ENCODE results near the gene CDH23.

Gene CDH23

GRCh38 chr10:71584461-71584860 lies 187.7 kb downstream of the CDH23 start:
- no peak for TF ChIP-seq CTCF (IDR thresholded peaks at IDR 0.05; ENCODE audit: low read depth, low read length, missing control alignments)
- H3K4me3 ChIP-seq (ENCODE audit: low read depth, low read length) = no peak overlapping the region
- in situ Hi-C loops (cut with HindIII; ENCODE audit: low sequenced_read_pairs) = loop anchor here (25.0 kb wide), 1 partner anchor 197 kb away; the partner anchor contains the start of gene CDH23
- DNase-seq (ENCODE audit: low read depth) = peak; percentile 52

- DNase-seq (ENCODE audit: low read depth) = peak; percentile 11
- H3K4me3 ChIP-seq (ENCODE audit: low read depth, low read length) = no peak overlapping the region
- in situ Hi-C loops (cut with HindIII; ENCODE audit: low sequenced_read_pairs) = loop anchor here (25.0 kb wide), 1 partner anchor 198 kb away; the partner anchor contains the start of gene CDH23
- no peak for TF ChIP-seq CTCF (IDR thresholded peaks at IDR 0.05; ENCODE audit: low read depth, low read length, missing control alignments)
Measured at GRCh38 chr10:71584902-71585563, 188.3 kb downstream of the CDH23 start.

GRCh38 chr10:71585564-71586290 lies 189.0 kb downstream of the CDH23 start:
- DNase-seq (ENCODE audit: low read depth) = no peak
- no peak for TF ChIP-seq CTCF (IDR thresholded peaks at IDR 0.05; ENCODE audit: low read depth, low read length, missing control alignments)
- in situ Hi-C loops (cut with HindIII; ENCODE audit: low sequenced_read_pairs) = loop anchor here (25.0 kb wide), 1 partner anchor 198 kb away; the partner anchor contains the start of gene CDH23
- H3K4me3 ChIP-seq (ENCODE audit: low read depth, low read length) = no peak overlapping the region

GRCh38 chr10:71587941-71588573 lies 191.3 kb downstream of the CDH23 start:
- H3K4me3 ChIP-seq (ENCODE audit: low read depth, low read length) = no peak overlapping the region
- TF ChIP-seq CTCF (IDR thresholded peaks at IDR 0.05; ENCODE audit: low read depth, low read length, missing control alignments) = no peak
- peak; percentile 27 for DNase-seq (ENCODE audit: low read depth)
- in situ Hi-C loops (cut with HindIII; ENCODE audit: low sequenced_read_pairs) = loop anchor here (25.0 kb wide), 1 partner anchor 201 kb away; the partner anchor contains the start of gene CDH23

GRCh38 chr10:71588685-71589084 lies 192.0 kb downstream of the CDH23 start:
- TF ChIP-seq CTCF (IDR thresholded peaks at IDR 0.05; ENCODE audit: low read depth, low read length, missing control alignments) = no peak
- DNase-seq (ENCODE audit: low read depth) = no peak
- no peak overlapping the region for H3K4me3 ChIP-seq (ENCODE audit: low read depth, low read length)
- in situ Hi-C loops (cut with HindIII; ENCODE audit: low sequenced_read_pairs) = loop anchor here (25.0 kb wide), 1 partner anchor 201 kb away; the partner anchor contains the start of gene CDH23

All from astrocyte of the cerebellum (primary cell).